ENCODE results near the gene ITGA5.

- TF ChIP-seq CTCF (optimal IDR thresholded peaks at IDR 0.05 in 1 of 3, IDR thresholded peaks at IDR 0.05 in 1 of 3, conservative IDR thresholded peaks at IDR 0.05 in 1 of 3; ENCODE audit: extremely low read depth in 1 of 3, insufficient read depth in 2 of 3, low read length in 3 of 3) (no peak), EZH2 (IDR thresholded peaks at IDR 0.05; ENCODE audit: low read length) (no peak)
Observed at GRCh38 chr12:54377797-54378515, 41.1 kb downstream of the ITGA5 start.
